Memory B cell (primary cell): ENCODE results near the gene PRODH2.

Experiments
- ATAC-seq: fragments of 150-1000 bp; cut with Tn5 transposase; 2 replicates; pipeline ENCODE4 v1.10.0; 2021; ENCODE audit warnings: low read depth, mild to moderate bottlenecking, moderate library complexity
- DNase-seq, 2 donors: peaks; one replicate each; pipeline ENCODE4 v3.0.0; 2022; ENCODE audit warnings: low spot score in 2 of 2
- H3K27ac Mint-ChIP-seq: one replicate; pipeline ENCODE4 v1.8.0; 2022; ENCODE audit warnings: mild to moderate bottlenecking, moderate library complexity, mixed read lengths
- H3K27me3 Mint-ChIP-seq: one replicate; pipeline ENCODE4 v1.8.0; 2022; ENCODE audit warnings: mixed read lengths
- H3K36me3 Mint-ChIP-seq: one replicate; pipeline ENCODE4 v1.8.0; 2022; ENCODE audit warnings: mild to moderate bottlenecking, mixed read lengths
- H3K4me1 Mint-ChIP-seq: one replicate; pipeline ENCODE4 v1.8.0; 2022; ENCODE audit warnings: mixed read lengths
- H3K4me3 Mint-ChIP-seq: one replicate; pipeline ENCODE4 v1.8.0; 2022; ENCODE audit warnings: mild to moderate bottlenecking, moderate library complexity, mixed read lengths
- H3K9me3 Mint-ChIP-seq: one replicate; pipeline ENCODE4 v1.8.0; 2022; ENCODE audit warnings: mixed read lengths

The PRODH2 gene

GRCh38 chr19:35824150-35824549 is 11.5 kb upstream of the PRODH2 start:
- no peak for DNase-seq
- no peak for ATAC-seq
- peaks cover 16% of the 10 kb centered on the region for H3K27me3 Mint-ChIP-seq
- no peaks in the 10 kb centered on the region for H3K4me1 Mint-ChIP-seq
- H3K9me3 Mint-ChIP-seq = peaks cover 1% of the 10 kb centered on the region
- no peaks in the 10 kb centered on the region for H3K36me3 Mint-ChIP-seq
- no peak overlapping the region for H3K4me3 Mint-ChIP-seq
- H3K27ac Mint-ChIP-seq = no peak overlapping the region

GRCh38 chr19:35822579-35822978 is 9.9 kb upstream of the PRODH2 start:
- Mint-ChIP-seq H3K4me3 (no peak overlapping the region), H3K36me3 (no peaks in the 10 kb centered on the region), H3K4me1 (no peaks in the 10 kb centered on the region), H3K27ac (no peak overlapping the region), H3K27me3 (peaks cover 13% of the 10 kb centered on the region), H3K9me3 (peaks cover 1% of the 10 kb centered on the region)
- no peak for DNase-seq
- ATAC-seq = no peak

GRCh38 chr19:35818445-35818844 is 5.8 kb upstream of the PRODH2 start:
- DNase-seq (no peak), ATAC-seq (no peak)
- Mint-ChIP-seq H3K36me3 (no peaks in the 10 kb centered on the region), H3K9me3 (peaks cover 2% of the 10 kb centered on the region), H3K4me1 (no peaks in the 10 kb centered on the region), H3K27me3 (peaks cover 16% of the 10 kb centered on the region), H3K27ac (no peak overlapping the region), H3K4me3 (no peak overlapping the region)

DNA sequence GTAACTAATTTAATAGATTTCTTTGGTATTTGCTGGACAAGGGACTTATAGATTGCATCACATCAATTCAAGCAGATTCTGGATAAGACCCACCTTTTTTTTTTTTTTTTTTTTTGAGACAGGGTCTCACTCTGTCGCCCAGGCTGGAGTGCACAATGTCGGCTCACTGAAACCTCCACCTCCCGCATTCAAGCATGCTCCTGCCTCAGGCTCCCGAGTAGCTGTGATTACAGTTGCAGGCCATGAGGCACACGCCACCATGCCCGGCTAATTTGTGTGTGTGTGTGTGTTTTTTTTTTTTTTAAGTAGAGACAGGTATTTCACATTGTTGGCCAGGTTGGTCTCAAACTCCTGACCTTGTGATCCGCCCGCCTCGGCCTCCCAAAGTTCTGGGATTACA is 4.2 kb upstream of the PRODH2 start:
- peaks cover 2% of the 10 kb centered on the region for H3K9me3 Mint-ChIP-seq
- ATAC-seq (no peak), DNase-seq (no peak)
- no peaks in the 10 kb centered on the region for H3K36me3 Mint-ChIP-seq
- H3K4me1 Mint-ChIP-seq = no peaks in the 10 kb centered on the region
- H3K27me3 Mint-ChIP-seq = peaks cover 19% of the 10 kb centered on the region
- H3K4me3 Mint-ChIP-seq = no peak overlapping the region
- H3K27ac Mint-ChIP-seq = no peak overlapping the region

DNA sequence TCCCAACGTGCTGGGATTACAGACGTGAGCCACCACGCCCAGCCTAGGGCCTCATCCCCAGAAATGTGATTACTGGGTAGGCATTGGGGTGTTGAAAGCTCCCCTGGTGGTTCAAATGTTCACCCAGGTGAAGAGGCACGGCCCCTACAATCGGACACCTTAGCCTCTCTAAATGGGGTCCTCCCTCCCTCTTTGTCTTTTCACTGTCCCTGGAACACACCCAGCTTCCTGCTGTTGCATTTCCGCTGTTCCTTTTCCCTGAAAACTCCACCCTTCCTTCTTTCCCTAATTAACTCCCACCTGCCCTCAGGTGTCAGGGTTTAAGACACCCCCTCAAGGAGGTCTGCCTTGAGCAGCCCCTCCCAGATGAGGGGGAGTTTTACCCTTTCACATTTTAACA is 3.6 kb upstream of the PRODH2 start:
- Mint-ChIP-seq H3K36me3 (no peaks in the 10 kb centered on the region), H3K4me1 (peaks cover under 1% of the 10 kb centered on the region), H3K27me3 (peaks cover 20% of the 10 kb centered on the region), H3K9me3 (peaks cover 2% of the 10 kb centered on the region), H3K4me3 (no peak overlapping the region), H3K27ac (no peak overlapping the region)
- ATAC-seq (no peak), DNase-seq (no peak)

- ATAC-seq (no peak), DNase-seq (no peak)
- H3K4me3 Mint-ChIP-seq = no peak overlapping the region
- peaks cover 3% of the 10 kb centered on the region for H3K4me1 Mint-ChIP-seq
- no peaks in the 10 kb centered on the region for H3K36me3 Mint-ChIP-seq
- peaks cover 2% of the 10 kb centered on the region for H3K9me3 Mint-ChIP-seq
- H3K27me3 Mint-ChIP-seq = peaks cover 26% of the 10 kb centered on the region
- no peak overlapping the region for H3K27ac Mint-ChIP-seq
Measured at GRCh38 chr19:35813043-35813890, 622 bp upstream of the PRODH2 start.

DNA sequence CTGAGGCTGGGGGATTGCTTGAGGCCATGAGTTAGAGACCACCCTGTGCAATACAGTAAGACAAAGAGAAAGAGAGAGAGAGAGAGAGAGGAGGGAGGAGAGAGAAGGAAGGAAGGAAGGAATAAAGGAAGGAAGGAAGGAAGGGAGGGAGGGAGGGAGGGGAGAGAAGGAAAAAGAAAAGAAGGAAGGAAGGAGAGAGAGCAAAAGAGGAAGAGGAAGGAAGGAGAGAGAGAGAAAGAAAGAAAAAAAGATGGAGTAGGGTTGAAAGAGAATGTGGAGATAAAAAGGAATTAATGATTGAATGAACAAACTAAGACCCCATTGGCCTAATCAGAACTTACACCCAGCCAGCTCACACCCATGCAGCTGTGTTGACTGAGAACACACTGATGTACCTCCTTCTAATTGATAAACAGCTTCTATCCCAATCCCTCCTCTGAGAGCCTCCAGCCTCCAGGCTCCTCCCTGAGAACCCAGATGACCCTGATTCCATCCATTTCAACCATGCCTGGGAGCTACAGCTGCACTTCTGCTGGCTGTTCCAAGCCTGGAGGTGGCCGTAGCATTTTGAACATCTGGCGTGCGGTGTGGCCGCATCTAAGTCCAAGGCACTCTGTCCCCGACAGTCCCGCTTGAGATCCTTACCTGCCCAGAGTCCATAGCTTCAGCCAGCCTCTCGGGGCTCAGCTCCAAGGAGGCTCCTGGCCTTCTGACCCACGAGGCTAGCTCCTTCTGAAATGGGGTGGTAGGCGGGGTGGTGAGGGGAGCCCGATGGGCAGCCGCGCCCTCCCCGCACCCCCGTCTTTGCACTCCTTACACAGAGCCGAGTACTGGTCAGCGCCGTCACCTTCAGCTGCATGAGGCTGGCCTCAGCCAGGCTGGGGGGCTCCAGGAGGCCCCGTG is 1.1 kb downstream of the PRODH2 start:
- Mint-ChIP-seq H3K9me3 (peaks cover 2% of the 10 kb centered on the region), H3K4me3 (no peak overlapping the region), H3K36me3 (no peaks in the 10 kb centered on the region), H3K4me1 (peaks cover 3% of the 10 kb centered on the region), H3K27me3 (peaks cover 24% of the 10 kb centered on the region), H3K27ac (no peak overlapping the region)
- DNase-seq (no peak), ATAC-seq (no peak)

GRCh38 chr19:35807633-35808032 is 5.0 kb downstream of the PRODH2 start:
- DNase-seq = no peak
- no peaks in the 10 kb centered on the region for H3K9me3 Mint-ChIP-seq
- H3K27me3 Mint-ChIP-seq = peaks cover 14% of the 10 kb centered on the region
- no peak overlapping the region for H3K4me3 Mint-ChIP-seq
- no peak overlapping the region for H3K27ac Mint-ChIP-seq
- H3K4me1 Mint-ChIP-seq = peaks cover 11% of the 10 kb centered on the region
- H3K36me3 Mint-ChIP-seq = no peaks in the 10 kb centered on the region
- no peak for ATAC-seq

DNA sequence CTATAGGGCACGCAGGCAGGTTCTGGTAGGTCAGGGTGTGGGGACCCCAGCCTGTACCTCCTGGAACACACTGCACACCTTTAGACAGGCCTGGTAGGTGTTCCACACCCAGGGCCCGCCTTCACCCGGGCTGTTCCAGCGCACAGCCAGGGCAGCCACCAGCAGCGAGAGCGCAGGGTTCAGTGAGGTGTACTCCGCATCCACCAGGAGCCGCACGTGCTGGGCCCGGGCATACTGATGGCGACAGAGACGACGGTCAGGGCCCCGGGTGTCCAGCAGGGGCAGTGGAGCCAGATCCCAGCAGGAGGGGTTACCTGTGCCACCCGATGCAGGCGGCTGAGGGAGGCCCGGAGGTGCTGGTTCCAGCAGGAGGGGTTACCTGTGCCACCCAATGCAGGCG is 6.0 kb downstream of the PRODH2 start:
- Mint-ChIP-seq H3K4me1 (peaks cover 11% of the 10 kb centered on the region), H3K4me3 (no peak overlapping the region), H3K27me3 (peaks cover 10% of the 10 kb centered on the region), H3K36me3 (no peaks in the 10 kb centered on the region), H3K9me3 (no peaks in the 10 kb centered on the region), H3K27ac (no peak overlapping the region)
- DNase-seq (no peak), ATAC-seq (no peak)

- DNase-seq = no peak
- Mint-ChIP-seq H3K4me1 (peaks cover 8% of the 10 kb centered on the region), H3K27me3 (peaks cover 4% of the 10 kb centered on the region), H3K36me3 (no peaks in the 10 kb centered on the region), H3K9me3 (no peaks in the 10 kb centered on the region), H3K27ac (no peak overlapping the region), H3K4me3 (no peak overlapping the region)
- ATAC-seq = no peak
Measured at GRCh38 chr19:35805526-35806102, 7.0 kb downstream of the PRODH2 start.

DNA sequence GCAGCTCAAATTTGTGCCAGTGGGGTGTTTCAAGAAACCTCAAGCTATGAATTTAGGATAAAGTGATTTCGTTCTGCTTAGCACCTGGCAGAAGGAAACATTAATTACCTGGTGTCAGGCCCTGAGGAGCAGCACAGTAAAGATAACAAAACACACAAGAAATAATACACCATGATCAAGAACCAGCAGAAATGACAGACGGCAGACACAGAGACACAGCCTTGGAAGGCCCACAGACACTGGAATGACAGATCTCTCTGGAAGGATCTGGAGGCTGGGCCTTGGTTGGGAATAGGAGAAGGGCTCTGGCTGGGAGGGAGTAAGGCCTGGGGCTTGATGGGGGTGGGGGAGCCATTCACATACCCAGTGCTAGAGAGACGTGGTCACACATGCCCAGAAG is 10.8 kb downstream of the PRODH2 start:
- H3K4me1 Mint-ChIP-seq = peaks cover 13% of the 10 kb centered on the region
- H3K9me3 Mint-ChIP-seq = no peaks in the 10 kb centered on the region
- H3K27ac Mint-ChIP-seq = no peak overlapping the region
- peaks cover 11% of the 10 kb centered on the region for H3K27me3 Mint-ChIP-seq
- ATAC-seq = no peak
- no peaks in the 10 kb centered on the region for H3K36me3 Mint-ChIP-seq
- H3K4me3 Mint-ChIP-seq = no peak overlapping the region
- no peak for DNase-seq

GRCh38 chr19:35797663-35798062 is 15.0 kb downstream of the PRODH2 start:
- Mint-ChIP-seq H3K27me3 (peaks cover 25% of the 10 kb centered on the region), H3K27ac (no peak overlapping the region), H3K4me3 (no peak overlapping the region), H3K4me1 (peaks cover 7% of the 10 kb centered on the region), H3K36me3 (no peaks in the 10 kb centered on the region), H3K9me3 (no peaks in the 10 kb centered on the region)
- no peak for DNase-seq
- ATAC-seq = no peak

DNA sequence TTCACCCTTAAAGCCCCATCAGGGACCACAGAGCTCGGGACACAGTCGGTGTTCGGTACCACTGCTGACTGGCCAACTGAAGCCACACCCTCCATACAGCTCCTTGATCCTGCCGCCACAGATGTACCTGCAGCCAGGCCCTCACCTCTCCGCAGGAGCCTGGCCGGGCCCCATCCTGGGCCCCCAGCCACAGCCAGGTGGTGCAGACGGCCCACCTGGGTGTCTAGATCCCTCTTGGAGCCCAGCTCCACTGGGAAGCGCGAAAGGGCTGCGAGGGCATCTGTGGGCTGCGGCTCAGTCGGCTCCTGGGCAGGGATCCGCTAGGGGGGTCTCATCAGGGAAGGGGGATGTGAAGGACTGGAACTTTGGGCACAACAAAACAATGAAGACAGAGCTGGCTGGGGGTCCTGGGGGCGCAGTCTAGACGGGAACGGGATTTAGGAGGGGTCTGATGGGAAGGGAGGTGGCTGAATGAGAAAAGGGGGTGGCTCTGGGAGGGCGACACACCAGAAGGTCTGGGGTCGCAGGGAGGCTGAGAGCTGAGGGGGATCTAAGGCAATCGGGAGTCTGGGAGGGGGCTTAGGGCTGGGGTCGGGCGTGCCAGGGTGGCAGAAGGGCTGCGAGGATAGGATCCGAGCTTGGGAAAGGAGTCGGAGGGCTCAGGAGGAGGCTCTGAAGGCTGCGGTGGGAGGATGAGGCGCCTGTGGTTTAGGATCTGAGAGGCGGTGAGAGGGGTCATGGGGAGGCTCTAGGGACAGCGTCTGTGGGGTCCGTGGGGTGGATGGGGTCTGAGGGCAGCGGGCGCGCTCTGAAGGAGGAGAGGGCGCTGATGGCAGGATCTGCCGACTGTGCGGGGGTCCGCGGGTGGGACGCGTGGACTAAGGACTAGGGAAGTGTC is 15.8 kb downstream of the PRODH2 start:
- H3K27me3 Mint-ChIP-seq = peaks cover 26% of the 10 kb centered on the region
- DNase-seq (no peak), ATAC-seq (no peak)
- H3K36me3 Mint-ChIP-seq = no peaks in the 10 kb centered on the region
- no peaks in the 10 kb centered on the region for H3K9me3 Mint-ChIP-seq
- H3K4me3 Mint-ChIP-seq = no peak overlapping the region
- peaks cover 7% of the 10 kb centered on the region for H3K4me1 Mint-ChIP-seq
- no peak overlapping the region for H3K27ac Mint-ChIP-seq
